Cardiac fibroblast (primary cell): Measurements from ENCODE around the gene STOML1.

Source experiments
- DNase-seq, 2 donors: peaks; one replicate each; pipeline versions ENCODE4 v3.0.0 to v3.0.0-alpha.2; 2010; ENCODE audit warnings: low read depth in 2 of 2
- H3K4me3 ChIP-seq, 2 donors: replicated peaks in 1 of 2; 1 replicate in 1 of 2; 2 replicates in 1 of 2; pipeline ENCODE4 v1.5.1; 2011; ENCODE audit warnings: low read depth in 2 of 2, low read length in 2 of 2, mild to moderate bottlenecking in 2 of 2, moderate library complexity in 1 of 2
- TF ChIP-seq, protein P1 (sequence below): IDR thresholded peaks from one replicate; pipeline ENCODE4 v1.5.1; 2011; ENCODE audit warnings: low read depth, mild to moderate bottlenecking, low read length, inconsistent platforms

Gene STOML1

DNA sequence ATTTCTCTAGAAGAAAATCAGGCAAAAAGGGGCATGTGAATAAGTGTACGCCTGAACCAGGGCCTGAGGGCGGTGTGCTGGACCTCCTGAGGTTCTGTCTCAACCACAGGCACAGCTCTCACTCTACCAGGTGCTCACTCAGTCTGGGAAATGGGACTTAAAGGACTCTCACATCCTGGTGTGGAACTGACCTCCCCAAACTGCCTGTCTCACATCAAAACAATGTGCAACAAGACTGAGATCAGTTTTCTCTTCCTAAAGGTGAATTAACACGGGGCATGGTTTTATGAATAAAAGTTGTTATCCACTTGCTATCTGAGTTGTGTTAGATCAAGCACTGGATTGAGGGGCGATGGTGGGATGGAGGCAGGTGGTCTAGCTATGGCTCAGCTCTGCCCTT is 4.8 kb downstream of the STOML1 start:
- H3K4me3 ChIP-seq, result no peak overlapping the region
- DNase-seq, result no peak
- TF ChIP-seq, protein P1, sequence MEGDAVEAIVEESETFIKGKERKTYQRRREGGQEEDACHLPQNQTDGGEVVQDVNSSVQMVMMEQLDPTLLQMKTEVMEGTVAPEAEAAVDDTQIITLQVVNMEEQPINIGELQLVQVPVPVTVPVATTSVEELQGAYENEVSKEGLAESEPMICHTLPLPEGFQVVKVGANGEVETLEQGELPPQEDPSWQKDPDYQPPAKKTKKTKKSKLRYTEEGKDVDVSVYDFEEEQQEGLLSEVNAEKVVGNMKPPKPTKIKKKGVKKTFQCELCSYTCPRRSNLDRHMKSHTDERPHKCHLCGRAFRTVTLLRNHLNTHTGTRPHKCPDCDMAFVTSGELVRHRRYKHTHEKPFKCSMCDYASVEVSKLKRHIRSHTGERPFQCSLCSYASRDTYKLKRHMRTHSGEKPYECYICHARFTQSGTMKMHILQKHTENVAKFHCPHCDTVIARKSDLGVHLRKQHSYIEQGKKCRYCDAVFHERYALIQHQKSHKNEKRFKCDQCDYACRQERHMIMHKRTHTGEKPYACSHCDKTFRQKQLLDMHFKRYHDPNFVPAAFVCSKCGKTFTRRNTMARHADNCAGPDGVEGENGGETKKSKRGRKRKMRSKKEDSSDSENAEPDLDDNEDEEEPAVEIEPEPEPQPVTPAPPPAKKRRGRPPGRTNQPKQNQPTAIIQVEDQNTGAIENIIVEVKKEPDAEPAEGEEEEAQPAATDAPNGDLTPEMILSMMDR, result no peak

- TF ChIP-seq, protein P1, result no peak
- no peak for DNase-seq
- no peak overlapping the region for H3K4me3 ChIP-seq
Observed at GRCh38 chr15:73986776-73987056, 5.4 kb downstream of the STOML1 start.

- no peak overlapping the region for H3K4me3 ChIP-seq
- TF ChIP-seq, protein P1, result no peak
- DNase-seq, result no peak
Observed at GRCh38 chr15:73986055-73986775, 5.9 kb downstream of the STOML1 start.

DNA sequence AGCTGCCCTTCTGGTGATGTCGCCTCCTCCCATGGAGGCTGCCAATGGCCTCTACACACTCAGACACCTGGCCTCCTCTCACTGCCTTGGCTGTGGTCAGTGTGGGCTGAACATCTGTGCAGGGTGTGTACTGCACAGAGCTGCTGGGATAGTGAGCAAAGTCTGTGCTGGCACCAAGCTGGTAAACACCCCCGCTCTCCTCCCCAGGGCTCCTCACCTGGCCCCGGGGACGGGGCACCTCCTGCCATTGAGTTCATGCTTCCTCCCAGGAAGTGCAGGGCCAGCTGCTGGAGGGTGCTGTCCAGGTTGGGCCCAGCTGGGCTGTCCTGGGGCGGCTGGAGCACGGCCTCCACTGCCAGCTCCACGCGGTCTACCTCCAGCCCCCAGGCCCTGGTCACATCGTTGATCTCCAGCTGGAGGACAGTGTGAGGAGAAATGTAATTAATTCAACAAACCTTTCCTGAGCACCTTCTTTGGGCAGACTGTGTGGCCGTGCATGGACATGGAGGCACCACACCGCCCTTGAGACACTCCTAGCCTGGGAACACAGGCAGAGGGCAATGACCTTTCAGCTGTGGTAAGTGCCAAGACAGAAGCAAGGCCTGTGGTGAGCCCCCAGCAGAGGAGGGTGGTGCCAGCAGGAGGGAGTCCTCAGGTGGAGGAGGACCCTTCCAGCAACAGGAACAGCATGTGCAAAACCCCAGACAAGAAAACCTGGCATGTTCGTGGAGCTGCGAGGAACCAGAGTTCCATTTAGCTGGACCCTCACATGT is 6.8 kb downstream of the STOML1 start:
- TF ChIP-seq, protein P1, result no peak
- peak in 1 of 2 donors; percentile 58 for DNase-seq
- H3K4me3 ChIP-seq, result no peak overlapping the region

DNA sequence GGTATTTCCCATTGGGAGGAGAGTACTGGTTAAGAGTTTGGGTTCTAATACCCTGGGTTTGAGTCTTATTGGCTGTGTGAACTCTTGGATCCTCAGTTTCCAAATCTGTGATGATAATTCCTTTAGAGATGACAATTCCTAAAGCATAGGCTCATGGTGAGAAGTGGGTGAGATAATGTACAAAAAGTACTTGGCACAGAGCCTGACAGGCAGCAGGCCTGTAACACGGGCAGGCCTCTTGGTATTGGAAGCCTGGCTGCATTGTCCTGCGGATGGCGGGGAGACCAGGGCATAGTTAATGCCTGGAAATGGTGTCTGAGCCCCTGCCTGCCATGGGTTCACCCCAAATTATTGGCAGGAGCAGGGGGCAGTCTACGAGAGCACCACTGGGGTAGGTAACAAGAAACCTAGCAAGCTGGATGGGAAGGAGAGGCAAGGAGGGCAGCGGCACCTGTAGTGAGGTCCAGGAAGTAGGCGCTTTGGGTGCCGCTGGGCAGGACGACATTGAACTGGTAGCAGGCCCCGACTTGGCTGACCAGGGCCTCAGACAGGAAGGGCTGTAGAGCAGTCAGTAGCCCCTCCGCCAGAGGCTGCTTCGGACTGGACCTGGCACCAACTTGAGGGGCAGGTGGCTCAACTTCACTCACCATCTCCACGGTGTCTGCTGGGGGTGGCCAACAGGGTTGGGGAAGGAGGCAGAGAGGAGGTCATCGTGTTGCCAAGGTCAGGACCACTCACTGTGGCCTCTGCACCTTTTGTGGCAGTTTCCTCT is 7.7 kb downstream of the STOML1 start:
- TF ChIP-seq, protein P1, result no peak
- peak; percentile 32 to 38 for DNase-seq
- H3K4me3 ChIP-seq, result no peak overlapping the region

- no peak for DNase-seq
- TF ChIP-seq, protein P1, result no peak
- no peak overlapping the region for H3K4me3 ChIP-seq
Observed at GRCh38 chr15:73983773-73984172, 8.3 kb downstream of the STOML1 start.
